DND-41 (cell line): ENCODE data around the gene CTPS2.

Experiments used
- EZH2 ChIP-seq: IDR thresholded peaks from 3 replicates; pipeline ENCODE4 v1.6.1; 2012; ENCODE audit warnings: borderline replicate concordance, low read depth, mild to moderate bottlenecking, moderate library complexity, low read length, inconsistent platforms; ENCODE audit not compliant: severe bottlenecking
- TF ChIP-seq, protein P1 (sequence below): IDR thresholded peaks from 2 replicates; pipeline ENCODE4 v1.5.1; 2012; ENCODE audit warnings: borderline replicate concordance, low read length, moderate library complexity, mild to moderate bottlenecking; ENCODE audit not compliant: poor library complexity, severe bottlenecking; ENCODE audit errors: extremely low read depth

- TF ChIP-seq, protein P1, sequence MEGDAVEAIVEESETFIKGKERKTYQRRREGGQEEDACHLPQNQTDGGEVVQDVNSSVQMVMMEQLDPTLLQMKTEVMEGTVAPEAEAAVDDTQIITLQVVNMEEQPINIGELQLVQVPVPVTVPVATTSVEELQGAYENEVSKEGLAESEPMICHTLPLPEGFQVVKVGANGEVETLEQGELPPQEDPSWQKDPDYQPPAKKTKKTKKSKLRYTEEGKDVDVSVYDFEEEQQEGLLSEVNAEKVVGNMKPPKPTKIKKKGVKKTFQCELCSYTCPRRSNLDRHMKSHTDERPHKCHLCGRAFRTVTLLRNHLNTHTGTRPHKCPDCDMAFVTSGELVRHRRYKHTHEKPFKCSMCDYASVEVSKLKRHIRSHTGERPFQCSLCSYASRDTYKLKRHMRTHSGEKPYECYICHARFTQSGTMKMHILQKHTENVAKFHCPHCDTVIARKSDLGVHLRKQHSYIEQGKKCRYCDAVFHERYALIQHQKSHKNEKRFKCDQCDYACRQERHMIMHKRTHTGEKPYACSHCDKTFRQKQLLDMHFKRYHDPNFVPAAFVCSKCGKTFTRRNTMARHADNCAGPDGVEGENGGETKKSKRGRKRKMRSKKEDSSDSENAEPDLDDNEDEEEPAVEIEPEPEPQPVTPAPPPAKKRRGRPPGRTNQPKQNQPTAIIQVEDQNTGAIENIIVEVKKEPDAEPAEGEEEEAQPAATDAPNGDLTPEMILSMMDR = no peak
- TF ChIP-seq EZH2 = no peak
Measured at GRCh38 chrX:16573781-16574180, 138.7 kb downstream of the CTPS2 start.
